Karpas-422 (cell line): ENCODE measurements around the gene MCM3AP. TPM values are rescaled to one million over a fixed set of nuclear protein-coding genes. Genes with fewer than 3 reads are reported as not detected.

ENCODE experiments used
- DNase-seq: peaks from one replicate; pipeline ENCODE4 v3.0.0-alpha.2; 2015
- H2AFZ ChIP-seq: fragments of 200-600 bp; sonication (generic); 2 replicates; pipeline ENCODE4 v1.6.1; 2014; ENCODE audit warnings: antibody characterized with exemption, low read length, mixed read lengths
- H3K27ac ChIP-seq: fragments of 200-600 bp; sonication (generic); 2 replicates; pipeline ENCODE4 v1.5.1; 2014; ENCODE audit warnings: mild to moderate bottlenecking, low read length, moderate library complexity
- H3K27me3 ChIP-seq: fragments of 200-600 bp; sonication (generic); 2 replicates; pipeline ENCODE4 v1.6.1; 2014; ENCODE audit warnings: low read length, mixed read lengths
- H3K36me3 ChIP-seq: fragments of 200-600 bp; sonication (generic); 2 replicates; pipeline ENCODE4 v1.6.1; 2014; ENCODE audit warnings: low read length, mixed read lengths; ENCODE audit not compliant: insufficient read depth
- H3K4me1 ChIP-seq: fragments of 200-600 bp; sonication (generic); 2 replicates; pipeline ENCODE4 v1.6.1; 2014; ENCODE audit warnings: mild to moderate bottlenecking, low read length, mixed read lengths
- H3K4me2 ChIP-seq: fragments of 200-600 bp; sonication (generic); 2 replicates; pipeline ENCODE4 v1.6.1; 2014; ENCODE audit warnings: low read length, low read depth, mild to moderate bottlenecking; ENCODE audit not compliant: poor library complexity, severe bottlenecking
- H3K4me3 ChIP-seq: fragments of 200-600 bp; sonication (generic); 2 replicates; pipeline ENCODE4 v1.5.1; 2014; ENCODE audit warnings: mild to moderate bottlenecking, antibody characterized with exemption, low read length, mixed read lengths
- H3K79me2 ChIP-seq: fragments of 200-600 bp; sonication (generic); 2 replicates; pipeline ENCODE4 v1.6.1; 2014; ENCODE audit warnings: mild to moderate bottlenecking, low read length, mixed read lengths
- H3K9ac ChIP-seq: fragments of 200-600 bp; sonication (generic); 2 replicates; pipeline ENCODE4 v1.6.0; 2014; ENCODE audit warnings: low read length
- H3K9me2 ChIP-seq: fragments of 200-600 bp; sonication (generic), shearing (Covaris generic); replicated peaks from 2 replicates; pipeline ENCODE4 v1.6.0; 2014; ENCODE audit warnings: mild to moderate bottlenecking, low read length, moderate library complexity; ENCODE audit not compliant: insufficient read depth
- H3K9me3 ChIP-seq: fragments of 300-700, 200-600 bp; sonication (generic); 2 replicates; pipeline ENCODE4 v1.6.1; 2014; ENCODE audit warnings: low read length, mixed read lengths
- H4K20me1 ChIP-seq: fragments of 200-600 bp; sonication (generic); 2 replicates; pipeline ENCODE4 v1.6.1; 2014; ENCODE audit warnings: mild to moderate bottlenecking, antibody characterized with exemption, low read length, low read depth; ENCODE audit not compliant: insufficient read depth
- total RNA-seq: library from RNA; depleted of rRNA; stranded (reverse); fragments of >200 nt; shearing (Covaris generic); gene quantifications from 2 replicates; pipeline ENCODE4 v1.2.3, GENCODE V29; 2014; ENCODE audit warnings: low replicate concordance; rRNA removed

Gene MCM3AP
- total RNA-seq, 1 experiment from 2014 or later, result 60.5 TPM

DNA sequence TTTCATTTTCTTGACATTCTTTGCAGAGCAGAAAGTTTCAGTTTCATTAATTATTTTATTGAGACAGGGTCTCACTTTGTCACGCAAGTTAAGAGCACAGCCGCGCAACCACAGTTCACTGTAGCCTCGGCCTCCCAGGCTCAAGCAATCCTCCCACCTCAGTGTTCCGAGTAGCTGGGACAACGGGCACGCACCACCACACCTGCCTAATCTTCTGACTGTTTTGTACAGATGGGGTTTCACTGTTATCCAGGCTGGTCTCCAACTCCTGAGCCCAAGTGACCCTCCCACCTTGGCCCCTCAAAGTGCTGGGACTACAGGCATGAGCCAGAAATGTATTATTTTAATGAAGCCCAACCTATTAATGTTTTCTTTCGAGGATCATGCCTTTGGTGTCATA lies 98.2 kb downstream of the MCM3AP start:
- Histone ChIP-seq H3K9ac (no peak overlapping the region), H3K9me3 (no peaks in the 10 kb centered on the region), H3K27ac (no peak overlapping the region), H3K4me2 (no peak overlapping the region), H4K20me1 (no peaks in the 10 kb centered on the region), H3K9me2 (no peaks in the 10 kb centered on the region), H3K27me3 (no peaks in the 10 kb centered on the region), H3K36me3 (no peaks in the 10 kb centered on the region), H3K79me2 (no peaks in the 10 kb centered on the region), H3K4me1 (peaks cover 26% of the 10 kb centered on the region), H2AFZ (no peak overlapping the region), H3K4me3 (no peak overlapping the region)
- no peak for DNase-seq

DNA sequence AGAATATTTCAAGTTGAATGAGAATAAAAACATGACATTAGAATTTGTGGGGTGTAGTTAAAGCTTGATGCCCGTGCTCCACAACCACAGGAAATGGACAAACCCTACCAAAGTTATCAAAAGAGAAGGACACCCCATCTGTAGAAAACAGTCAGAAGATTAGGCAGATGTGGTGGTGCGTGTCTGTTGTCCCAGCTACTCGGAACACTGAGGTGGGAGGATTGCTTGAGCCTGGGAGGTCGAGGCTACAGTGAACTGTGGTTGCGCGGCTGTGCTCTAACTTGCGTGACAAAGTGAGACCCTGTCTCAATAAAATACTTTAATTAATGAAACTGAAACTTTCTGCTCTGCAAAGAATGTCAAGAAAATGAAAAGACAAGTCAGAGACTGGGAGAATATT lies 99.7 kb downstream of the MCM3AP start:
- Histone ChIP-seq H4K20me1 (no peaks in the 10 kb centered on the region), H3K4me3 (peak overlapping the region; percentile 84), H3K4me1 (peaks cover 26% of the 10 kb centered on the region), H3K4me2 (peak overlapping the region; percentile 98), H3K9me3 (no peaks in the 10 kb centered on the region), H3K9ac (peak overlapping the region; percentile 79), H3K36me3 (no peaks in the 10 kb centered on the region), H3K27ac (peak overlapping the region; percentile 80), H3K27me3 (no peaks in the 10 kb centered on the region), H3K79me2 (no peaks in the 10 kb centered on the region), H2AFZ (peak overlapping the region; percentile 26; the same call in 1 of the 2 replicates), H3K9me2 (no peaks in the 10 kb centered on the region)
- DNase-seq, result peak; percentile 52

Other genes with a start within 250 kb of the MCM3AP start
- not detected in 2 replicates for gene COL6A2, start 187.5 kb downstream of the MCM3AP start, total RNA-seq
- 0.14 TPM in 1 of 2 replicates, not detected in the other for gene FTCD, start 130.0 kb downstream of the MCM3AP start, total RNA-seq
- 16.7 and 21.5 TPM in 2 replicates for gene SPATC1L, start 101.2 kb downstream of the MCM3AP start, total RNA-seq
- gene LSS, start 56.8 kb downstream of the MCM3AP start, total RNA-seq, result 40.3 and 62.0 TPM in 2 replicates
- 38.5 and 88.4 TPM in 2 replicates for gene YBEY, start 731 bp upstream of the MCM3AP start, total RNA-seq
- 13.9 and 31.5 TPM in 2 replicates for gene C21orf58, start 38.3 kb upstream of the MCM3AP start, total RNA-seq
- gene PCNT, start 38.5 kb upstream of the MCM3AP start, total RNA-seq, result 31.5 and 31.7 TPM in 2 replicates
- 29.4 and 32.4 TPM in 2 replicates for gene DIP2A, start 173.3 kb upstream of the MCM3AP start, total RNA-seq